Cortex of kidney (tissue), 1 donor: ENCODE measurements around the gene LRRC18.

ENCODE experiments used
- DNase-seq: peaks from one replicate; lab custom pipeline; 2025; lab: John Stamatoyannopoulos, UW

The LRRC18 gene

GRCh38 chr10:48907730-48908129, 31.9 kb downstream of the LRRC18 start:
- DNase-seq, result no peak

DNA sequence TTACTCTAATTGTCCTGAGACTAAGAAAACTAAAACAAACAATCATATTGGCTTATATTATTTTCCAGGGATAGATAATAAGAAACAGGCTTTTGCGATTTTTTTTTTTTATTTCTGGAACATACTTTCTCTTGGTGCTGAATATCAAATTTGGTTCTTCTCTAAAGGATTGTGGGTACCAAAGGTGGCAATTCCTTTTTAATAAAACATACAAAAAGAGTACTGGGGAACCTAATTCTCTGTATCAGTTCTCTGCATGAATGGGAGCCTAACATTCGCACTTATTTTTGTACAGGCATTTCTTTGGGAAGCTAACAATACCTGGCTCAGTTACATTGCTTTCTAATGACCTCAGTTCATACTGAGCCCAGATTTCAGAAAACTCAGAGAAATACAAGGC, 32.8 kb downstream of the LRRC18 start:
- no peak for DNase-seq

GRCh38 chr10:48905311-48905710, 34.3 kb downstream of the LRRC18 start:
- DNase-seq, result no peak

GRCh38 chr10:48904861-48905260, 34.8 kb downstream of the LRRC18 start:
- no peak for DNase-seq

GRCh38 chr10:48903151-48903550, 36.5 kb downstream of the LRRC18 start:
- no peak for DNase-seq

DNA sequence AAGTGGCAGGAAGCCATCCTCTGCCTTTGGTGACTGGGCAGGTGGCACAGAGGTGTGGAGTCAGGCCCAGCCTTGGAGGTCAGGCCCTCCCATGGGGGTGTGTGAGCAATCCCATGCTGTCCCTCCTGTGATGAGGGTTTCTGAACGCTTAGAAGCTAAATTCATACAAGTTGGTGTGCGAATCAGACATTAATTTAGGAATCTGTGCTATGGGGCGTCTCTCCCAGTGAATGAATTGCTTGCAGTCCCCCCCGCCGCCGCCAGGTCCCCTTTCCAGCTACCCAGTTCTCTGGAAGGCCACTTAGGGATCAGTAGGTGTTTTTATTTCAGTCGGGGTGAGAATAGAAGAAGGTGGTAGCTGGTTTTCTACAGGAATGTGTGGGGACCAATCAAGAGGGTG, 37.5 kb downstream of the LRRC18 start:
- no peak for DNase-seq

- no peak for DNase-seq
Observed at GRCh38 chr10:48901319-48901718, 38.3 kb downstream of the LRRC18 start.

DNA sequence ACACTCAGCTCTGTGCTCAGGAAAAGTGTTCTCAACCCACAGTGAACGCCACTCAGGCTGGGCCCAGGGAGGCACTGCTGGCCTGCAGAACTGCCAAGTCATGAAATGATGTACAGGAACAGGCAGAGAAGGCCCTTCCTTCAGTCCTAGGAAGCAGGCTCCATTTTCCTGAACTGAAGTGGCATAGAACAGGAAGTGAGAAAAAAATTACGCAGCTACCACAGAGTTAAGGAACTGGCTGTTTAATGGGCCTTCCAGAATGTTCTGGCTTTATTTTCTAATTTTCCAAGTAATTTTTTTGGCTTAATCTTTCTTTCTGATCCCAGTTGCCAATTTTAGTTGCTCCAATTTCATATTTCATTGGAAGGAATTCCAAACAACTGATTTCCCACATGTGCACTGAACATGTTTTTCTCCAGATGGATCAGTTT, 39.3 kb downstream of the LRRC18 start:
- no peak for DNase-seq

DNA sequence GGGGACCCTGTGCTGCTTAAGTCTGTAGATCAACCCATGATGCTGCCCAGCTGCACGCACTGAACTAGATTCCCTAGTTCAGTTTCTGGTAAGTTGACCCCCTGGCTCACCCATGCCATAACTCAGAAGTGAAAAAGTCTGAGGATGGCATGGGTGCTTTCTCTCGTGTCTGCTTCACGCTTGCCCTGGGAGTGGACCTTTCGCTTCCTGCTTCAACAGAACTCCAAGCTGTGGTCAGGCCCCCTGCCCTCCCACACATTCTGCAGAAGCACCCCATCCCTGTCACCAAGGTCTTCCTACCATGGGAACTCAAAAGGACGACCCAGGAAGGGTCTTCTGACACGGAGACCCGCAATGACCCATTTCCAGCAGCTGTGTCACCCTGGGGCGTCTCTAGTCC, 39.9 kb downstream of the LRRC18 start:
- DNase-seq, result no peak

DNA sequence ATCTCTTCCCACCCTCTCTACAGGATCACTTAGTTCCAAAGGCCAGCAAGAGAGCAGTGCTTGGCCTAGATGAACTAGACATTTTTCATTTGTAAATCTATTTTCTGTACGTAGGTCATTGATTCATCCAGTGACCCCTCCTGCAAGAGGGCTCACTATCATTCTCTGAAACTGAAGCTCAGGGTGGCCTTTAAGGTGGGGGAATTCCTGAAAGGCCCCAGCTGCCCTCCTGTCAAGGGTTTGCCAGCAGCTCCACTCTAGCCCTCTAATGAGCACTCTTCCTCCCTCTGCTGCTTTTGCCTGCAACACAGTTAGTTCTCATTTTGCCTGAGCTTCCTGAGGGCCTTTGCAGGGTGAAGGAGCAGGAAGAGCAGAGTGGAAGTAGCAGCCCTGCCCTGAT, 41.2 kb downstream of the LRRC18 start:
- DNase-seq, result no peak

DNA sequence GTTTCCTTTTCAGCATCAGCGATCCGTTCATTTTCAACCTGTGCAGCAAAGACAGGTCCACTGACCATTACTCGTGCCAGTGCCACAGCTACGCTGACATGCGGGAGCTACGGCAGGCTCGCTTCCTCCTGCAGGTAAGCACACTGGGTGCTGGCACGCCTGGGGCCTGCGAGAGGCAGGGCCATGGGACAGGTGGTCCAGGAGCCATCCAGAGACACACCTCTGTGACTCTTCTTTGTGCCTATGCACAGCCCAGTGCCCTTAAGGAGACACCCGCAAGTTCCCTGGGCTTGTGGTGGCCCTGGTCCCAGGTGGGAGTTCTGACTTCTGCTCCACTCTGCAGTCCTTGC, 42.2 kb downstream of the LRRC18 start:
- DNase-seq, result no peak

GRCh38 chr10:48896756-48897440, 42.7 kb downstream of the LRRC18 start:
- no peak for DNase-seq

GRCh38 chr10:48895803-48896195, 43.8 kb downstream of the LRRC18 start:
- no peak for DNase-seq

DNA sequence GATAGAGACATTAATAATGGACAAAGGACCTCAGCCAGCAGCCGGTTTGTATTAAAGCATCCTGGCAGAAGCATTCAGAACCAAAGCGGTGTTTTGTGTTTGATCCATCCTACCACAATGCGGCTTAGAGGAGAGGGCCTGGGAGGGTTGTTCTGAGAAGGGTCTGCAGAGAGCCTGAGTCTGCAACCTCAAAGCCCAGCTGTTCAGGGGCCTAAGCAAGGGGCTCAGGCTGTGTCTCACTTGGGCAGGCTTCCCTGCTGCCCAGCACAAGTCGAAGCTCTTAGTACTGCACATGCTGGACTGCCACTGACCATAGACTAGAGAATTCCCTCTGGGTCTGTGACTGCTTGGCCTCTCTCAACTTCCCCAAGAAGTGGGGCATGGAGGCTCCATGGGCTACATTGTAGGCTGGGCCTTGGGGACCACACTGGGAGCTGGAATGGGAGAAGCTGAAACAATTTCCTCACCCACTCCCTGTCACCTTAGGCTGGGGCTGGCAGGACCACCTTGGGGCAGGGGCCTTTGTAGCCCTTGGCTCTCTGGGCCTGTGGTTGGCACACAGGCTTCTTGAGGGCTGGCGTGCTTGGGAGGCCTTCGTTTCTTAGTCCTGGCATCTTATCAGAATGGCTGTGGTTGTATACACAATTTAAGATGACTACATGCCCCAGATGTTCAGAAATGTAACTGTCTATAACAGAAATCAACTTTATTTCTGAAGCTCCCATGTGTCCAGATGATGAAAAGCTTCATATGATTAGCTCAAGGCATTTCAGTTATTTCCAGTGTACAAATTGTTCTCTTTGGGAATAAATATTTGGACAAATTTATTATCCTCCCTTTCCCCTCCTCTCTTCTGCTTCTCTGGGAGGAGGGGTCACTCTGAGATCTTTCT, 44.5 kb downstream of the LRRC18 start:
- DNase-seq, result no peak

DNA sequence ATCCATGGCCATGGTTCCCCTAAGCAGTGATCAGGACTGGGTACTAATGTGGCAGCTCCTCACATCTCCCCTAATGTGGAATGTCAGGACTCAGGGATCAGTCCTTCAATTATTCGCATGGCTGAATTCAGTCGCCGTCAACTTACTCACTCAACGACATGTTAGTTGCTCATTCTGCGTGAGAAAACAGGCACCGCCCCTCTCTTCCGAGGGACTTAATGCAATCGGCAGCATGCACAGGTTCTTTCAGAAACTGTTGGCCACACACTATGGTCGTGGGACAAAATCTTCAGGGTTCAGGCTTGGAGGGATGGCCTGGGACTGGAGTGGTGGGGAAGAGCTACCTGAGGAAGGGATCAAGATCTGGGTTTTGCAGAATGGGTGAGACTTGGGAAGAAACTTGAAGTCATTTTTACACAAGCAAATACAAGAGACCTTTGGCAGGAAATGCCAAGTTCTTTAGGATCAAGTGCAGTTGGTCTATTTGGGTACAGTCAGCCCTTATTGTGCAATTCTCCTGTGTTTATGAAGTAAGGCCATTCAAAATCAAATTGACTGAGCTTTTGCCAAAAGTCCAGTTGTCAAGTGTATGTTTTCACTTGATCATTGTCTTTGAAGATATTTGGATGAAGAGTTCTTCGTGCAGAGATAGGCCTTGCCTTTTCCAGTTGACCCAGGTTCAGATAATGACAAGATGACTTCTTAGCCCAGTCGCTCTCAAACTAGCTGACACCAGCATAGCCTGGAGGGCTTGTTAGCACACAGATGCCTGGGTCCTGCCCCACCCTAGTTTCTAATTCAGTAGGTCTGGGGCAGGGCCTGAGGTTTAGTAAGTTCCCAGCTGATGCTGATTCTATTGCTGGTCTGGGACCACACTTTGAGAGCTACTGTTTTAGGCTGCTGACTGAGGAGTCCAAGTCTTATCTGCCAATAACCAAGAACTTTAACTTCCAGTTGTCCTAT, 48.5 kb downstream of the LRRC18 start:
- no peak for DNase-seq

GRCh38 chr10:48887982-48888381, 51.7 kb downstream of the LRRC18 start:
- DNase-seq, result no peak

GRCh38 chr10:48885376-48885775, 54.3 kb downstream of the LRRC18 start:
- no peak for DNase-seq

GRCh38 chr10:48884179-48885045, 55.2 kb downstream of the LRRC18 start:
- no peak for DNase-seq

DNA sequence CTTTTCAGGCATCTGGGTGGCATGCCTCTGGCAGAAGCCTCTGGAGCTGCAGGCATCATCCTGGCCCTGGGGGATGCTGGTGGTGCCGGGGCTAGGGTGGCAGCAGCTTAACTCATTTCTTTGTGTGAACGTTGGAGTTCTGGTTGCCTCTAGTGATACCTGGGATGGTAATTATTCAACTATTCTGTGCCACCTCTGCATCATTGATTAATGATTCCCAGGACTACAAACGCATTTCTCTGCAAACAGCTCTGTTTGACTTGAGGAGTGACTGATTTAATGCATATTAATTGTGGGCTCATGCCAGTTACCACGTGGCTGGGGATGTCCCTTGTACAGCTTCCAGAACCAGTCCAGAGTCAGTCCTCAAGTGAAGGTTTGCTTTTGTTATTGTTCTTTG, 55.9 kb downstream of the LRRC18 start:
- no peak for DNase-seq

- no peak for DNase-seq
Observed at GRCh38 chr10:48882881-48883280, 56.8 kb downstream of the LRRC18 start.

DNA sequence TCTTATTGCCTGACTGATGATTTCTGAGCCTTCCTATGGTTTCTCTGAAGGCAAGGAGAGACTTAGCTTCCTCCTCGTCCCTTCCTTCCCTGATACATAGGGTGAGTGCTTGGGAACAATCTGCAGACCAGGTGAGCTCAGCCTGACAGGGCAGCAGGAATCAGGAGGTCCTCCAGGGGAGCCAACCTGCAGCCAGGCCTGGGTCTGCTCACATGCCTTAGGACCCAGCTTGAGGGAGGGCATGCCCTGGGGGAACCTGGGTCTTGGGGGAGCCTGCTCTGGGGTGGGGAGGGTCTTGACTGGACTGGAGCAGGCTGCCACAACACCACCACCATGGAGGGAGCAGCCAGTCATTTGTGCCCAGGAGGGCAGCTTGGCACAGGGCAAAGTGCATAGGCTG, 57.7 kb downstream of the LRRC18 start:
- no peak for DNase-seq
